ENCODE measurements around the gene TLNRD1.
A peak's percentile ranks its signal among the peaks of the same experiment; 100 is the strongest.

The TLNRD1 gene

GRCh38 chr15:81002331-81003096 lies 1.8 kb downstream of the TLNRD1 start:
- no peak for DNase-seq

- DNase-seq: no peak
Measured at GRCh38 chr15:81003097-81003350, 2.3 kb downstream of the TLNRD1 start.

- no peak for DNase-seq
Measured at GRCh38 chr15:81006124-81006523, 5.4 kb downstream of the TLNRD1 start.

- no peak for DNase-seq
Measured at GRCh38 chr15:81007428-81008064, 6.8 kb downstream of the TLNRD1 start.

GRCh38 chr15:81008312-81008711 lies 7.6 kb downstream of the TLNRD1 start:
- DNase-seq: no peak

GRCh38 chr15:81010086-81010485 lies 9.4 kb downstream of the TLNRD1 start:
- DNase-seq: no peak

- DNase-seq: no peak
Measured at GRCh38 chr15:81011593-81011992, 10.9 kb downstream of the TLNRD1 start.

- DNase-seq: no peak
Measured at GRCh38 chr15:81012588-81012987, 11.9 kb downstream of the TLNRD1 start.

GRCh38 chr15:81013396-81013929 lies 12.7 kb downstream of the TLNRD1 start:
- DNase-seq: no peak

- DNase-seq: no peak
Measured at GRCh38 chr15:81014446-81015093, 13.8 kb downstream of the TLNRD1 start.

- DNase-seq: no peak
Measured at GRCh38 chr15:81015621-81016488, 15.1 kb downstream of the TLNRD1 start.

- DNase-seq: no peak
Measured at GRCh38 chr15:81016489-81017068, 15.9 kb downstream of the TLNRD1 start.

- no peak for DNase-seq
Measured at GRCh38 chr15:81018197-81018596, 17.5 kb downstream of the TLNRD1 start.

- no peak for DNase-seq
Measured at GRCh38 chr15:81021321-81021720, 20.6 kb downstream of the TLNRD1 start.

- DNase-seq: peak; percentile 30
Measured at GRCh38 chr15:81023483-81024264, 23.0 kb downstream of the TLNRD1 start.

- DNase-seq: no peak
Measured at GRCh38 chr15:81024265-81024872, 23.6 kb downstream of the TLNRD1 start.

GRCh38 chr15:81024936-81025335 lies 24.2 kb downstream of the TLNRD1 start:
- no peak for DNase-seq

- no peak for DNase-seq
Measured at GRCh38 chr15:81025721-81026370, 25.1 kb downstream of the TLNRD1 start.

- no peak for DNase-seq
Measured at GRCh38 chr15:81026836-81027599, 26.3 kb downstream of the TLNRD1 start.

Measured in CD4-positive, alpha-beta T cell treated with Interleukin-17A for 1 hour (primary cell).